Smooth muscle cell (in vitro differentiated cells): ENCODE data around the gene OR10P1. TPM values are rescaled to one million over a fixed set of nuclear protein-coding genes. Genes with fewer than 3 reads are reported as not detected.

Experiments
- DNase-seq: peaks from one replicate; lab custom pipeline; 2025; ENCODE audit not compliant: unreplicated experiment; lab: John Stamatoyannopoulos, UW
- H2AFZ ChIP-seq: fragments of 200-600 bp; sonication (generic); 2 replicates; pipeline ENCODE4 v1.6.0; 2016; ENCODE audit warnings: antibody characterized with exemption, low read depth, mild to moderate bottlenecking
- H3F3A ChIP-seq: fragments of 200-600 bp; sonication (generic); 2 replicates; pipeline ENCODE4 v1.6.0; 2017; ENCODE audit warnings: antibody characterized with exemption, low read depth
- H3K27ac ChIP-seq: fragments of 200-600 bp; sonication (generic); 2 replicates; pipeline ENCODE4 v1.5.1; 2016; ENCODE audit warnings: low read depth, mild to moderate bottlenecking
- H3K27me3 ChIP-seq: fragments of 200-600 bp; sonication (generic); 2 replicates; pipeline ENCODE4 v1.6.1; 2016; ENCODE audit warnings: low read depth, mild to moderate bottlenecking
- H3K36me3 ChIP-seq: fragments of 200-600 bp; sonication (generic); 2 replicates; pipeline ENCODE4 v1.5.1; 2016; ENCODE audit warnings: low read depth
- H3K4me1 ChIP-seq: fragments of 200-600 bp; sonication (generic); 2 replicates; pipeline ENCODE4 v1.5.1; 2016; ENCODE audit warnings: low read depth
- H3K4me2 ChIP-seq: fragments of 200-600 bp; sonication (generic); 2 replicates; pipeline ENCODE4 v1.6.0; 2016; ENCODE audit warnings: mild to moderate bottlenecking
- H3K4me3 ChIP-seq: fragments of 200-600 bp; sonication (generic); 2 replicates; pipeline ENCODE4 v1.5.1; 2016; ENCODE audit warnings: mild to moderate bottlenecking
- H3K79me2 ChIP-seq: fragments of 200-600 bp; sonication (generic); 2 replicates; pipeline ENCODE4 v1.6.0; 2016; ENCODE audit warnings: low read depth, mild to moderate bottlenecking
- H3K9ac ChIP-seq: fragments of 200-600 bp; sonication (generic); 2 replicates; pipeline ENCODE4 v1.6.0; 2016; ENCODE audit warnings: low read depth
- H3K9me3 ChIP-seq: fragments of 200-600 bp; sonication (generic); replicated peaks from 2 replicates; pipeline ENCODE4 v1.5.1; 2016; ENCODE audit warnings: low read depth
- H4K20me1 ChIP-seq: fragments of 200-600 bp; sonication (generic); 2 replicates; pipeline ENCODE4 v1.6.0; 2016; ENCODE audit warnings: low read depth
- CTCF ChIP-seq: fragments of 200-600 bp; sonication (generic); IDR thresholded peaks from 2 replicates; pipeline ENCODE4 v1.5.1; 2017; ENCODE audit warnings: borderline replicate concordance, mild to moderate bottlenecking, antibody characterized with exemption; ENCODE audit not compliant: insufficient read depth, poor library complexity, severe bottlenecking
- WGBS: methylation state at CpG from one replicate; pipeline ENCODE4 v1.1.7; 2016; ENCODE audit warnings: low lambda C conversion rate; 5-methylcytosine and 5-hydroxymethylcytosine counted together
- polyA plus RNA-seq: library from polyadenylated mRNA; unstranded; fragments of >200 nt; fragmentation: Nextera tagmentation; extraction: Ambion mirVana; gene quantifications from 2 replicates; pipeline ENCODE4 v1.2.1, GENCODE V29; 2016
- total RNA-seq: library from RNA; depleted of rRNA; stranded (reverse); fragments of >200 nt; gene quantifications from 2 replicates; pipeline ENCODE4 v1.2.3, GENCODE V29; 2014

OR10P1 gene
- total and polyA plus RNA-seq, 2 experiments from 2014 or later = not detected

DNA sequence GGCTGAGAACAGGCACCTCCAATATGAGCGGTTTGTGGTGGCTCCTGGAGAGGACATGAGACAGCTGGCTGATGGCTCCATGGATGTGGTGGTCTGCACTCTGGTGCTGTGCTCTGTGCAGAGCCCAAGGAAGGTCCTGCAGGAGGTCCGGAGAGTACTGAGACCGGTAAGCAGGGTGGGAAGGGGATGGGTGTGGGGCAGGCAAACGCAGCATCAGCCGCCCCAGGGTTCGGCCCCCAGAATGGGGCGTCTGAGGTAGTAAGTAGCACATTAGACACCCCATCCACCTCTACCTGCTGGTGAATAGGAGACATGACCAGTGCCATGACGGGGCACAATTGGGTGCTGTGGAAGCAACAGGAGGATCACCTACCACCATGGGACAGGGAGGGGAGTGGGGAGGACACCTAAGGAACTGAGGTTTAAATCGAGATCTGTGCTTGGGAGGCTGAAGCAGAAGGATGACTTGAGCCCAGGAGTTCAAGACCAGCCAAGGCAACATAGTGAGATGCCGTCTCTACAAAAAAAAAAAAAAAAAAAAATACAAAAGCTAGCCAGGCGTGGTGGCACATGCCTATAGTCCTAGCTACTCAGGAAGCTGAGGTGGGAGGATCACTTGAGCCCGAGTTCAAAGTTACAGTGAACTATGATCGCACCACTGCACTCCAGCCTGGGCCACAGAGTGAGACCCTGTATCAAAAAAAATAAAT is 45.5 kb downstream of the OR10P1 start:
- Histone ChIP-seq H3K9me3 (no peaks in the 10 kb centered on the region), H3K4me1 (peaks cover 10% of the 10 kb centered on the region), H3K27me3 (no peaks in the 10 kb centered on the region), H3K36me3 (no peaks in the 10 kb centered on the region), H3K79me2 (no peaks in the 10 kb centered on the region), H3K9ac (no peak overlapping the region), H3K4me3 (peak overlapping the region; percentile 40), H3K27ac (no peak overlapping the region), H2AFZ (no peak overlapping the region), H3F3A (no peaks in the 10 kb centered on the region), H4K20me1 (no peaks in the 10 kb centered on the region), H3K4me2 (no peak overlapping the region)
- no peak for TF ChIP-seq CTCF
- DNase-seq = no peak
- 89% methylated on average over 13 of the region's 13 CpGs for WGBS

DNA sequence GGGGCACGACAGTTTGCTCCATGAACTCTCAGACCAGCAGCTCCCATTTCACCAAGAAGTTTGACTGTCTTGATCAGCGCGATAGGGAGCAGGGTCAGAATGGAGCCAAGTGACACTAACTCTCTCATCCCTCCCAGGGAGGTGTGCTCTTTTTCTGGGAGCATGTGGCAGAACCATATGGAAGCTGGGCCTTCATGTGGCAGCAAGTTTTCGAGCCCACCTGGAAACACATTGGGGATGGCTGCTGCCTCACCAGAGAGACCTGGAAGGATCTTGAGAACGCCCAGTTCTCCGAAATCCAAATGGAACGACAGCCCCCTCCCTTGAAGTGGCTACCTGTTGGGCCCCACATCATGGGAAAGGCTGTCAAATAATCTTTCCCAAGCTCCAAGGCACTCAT is 47.0 kb downstream of the OR10P1 start:
- TF ChIP-seq CTCF = no peak
- H3K27ac ChIP-seq = no peak overlapping the region
- peaks cover 10% of the 10 kb centered on the region for H3K4me1 ChIP-seq
- no peaks in the 10 kb centered on the region for H3K9me3 ChIP-seq
- H3K9ac ChIP-seq = no peak overlapping the region
- H2AFZ ChIP-seq = no peak overlapping the region
- no peaks in the 10 kb centered on the region for H3F3A ChIP-seq
- 93% methylated on average over 7 of the region's 7 CpGs for WGBS
- H3K27me3 ChIP-seq = no peaks in the 10 kb centered on the region
- no peaks in the 10 kb centered on the region for H3K36me3 ChIP-seq
- no peak for DNase-seq
- H3K4me2 ChIP-seq = no peak overlapping the region
- H3K4me3 ChIP-seq = no peak overlapping the region
- H3K79me2 ChIP-seq = no peaks in the 10 kb centered on the region
- no peaks in the 10 kb centered on the region for H4K20me1 ChIP-seq

GRCh38 chr12:55684761-55685370 is 48.2 kb downstream of the OR10P1 start:
- Histone ChIP-seq H4K20me1 (no peaks in the 10 kb centered on the region), H3K27ac (no peak overlapping the region), H3K4me3 (no peak overlapping the region), H3K4me2 (no peak overlapping the region), H3K4me1 (peaks cover 10% of the 10 kb centered on the region), H3K27me3 (no peaks in the 10 kb centered on the region), H3K9ac (no peak overlapping the region), H3K9me3 (no peaks in the 10 kb centered on the region), H3F3A (no peaks in the 10 kb centered on the region), H3K36me3 (no peaks in the 10 kb centered on the region), H3K79me2 (no peaks in the 10 kb centered on the region), H2AFZ (no peak overlapping the region)
- 96% methylated on average over 20 of the region's 20 CpGs for WGBS
- DNase-seq = no peak
- no peak for TF ChIP-seq CTCF
